Fibroblast of lung (primary cell): ENCODE results near the gene FAM184B.

Source experiments
- EZH2 ChIP-seq: IDR thresholded peaks from 2 replicates; pipeline ENCODE4 v1.5.1; 2012; ENCODE audit warnings: low read length, control low read depth, mild to moderate bottlenecking; ENCODE audit errors: missing control alignments
- TF ChIP-seq, protein P1 (sequence below), 2 donors: IDR thresholded peaks in 1 of 2; conservative IDR thresholded peaks in 1 of 2; 1 replicate in 1 of 2; 2 replicates in 1 of 2; pipeline ENCODE4 v1.5.1; 2011 to 2012; ENCODE audit warnings: low read length in 2 of 2, control low read depth in 1 of 2, inconsistent platforms in 1 of 2, low read depth in 1 of 2, mild to moderate bottlenecking in 1 of 2

DNA sequence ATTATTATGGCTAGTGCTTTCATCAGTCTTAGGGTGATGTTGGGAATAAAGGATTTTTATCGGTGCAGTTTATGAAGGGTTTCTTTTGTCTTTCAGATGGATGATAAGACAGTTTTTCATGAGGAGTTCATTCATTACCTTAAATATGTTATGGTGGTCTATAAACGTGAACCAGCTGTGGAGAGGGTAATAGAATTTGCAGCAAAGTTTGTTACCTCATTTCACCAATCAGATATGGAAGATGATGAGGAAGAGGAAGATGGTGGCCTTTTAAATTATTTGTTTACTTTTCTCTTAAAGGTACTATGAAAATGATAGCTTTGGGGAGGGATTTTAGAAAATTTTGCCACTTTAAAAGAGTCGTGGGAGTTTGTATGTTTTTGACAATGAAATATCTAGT is 30.7 kb upstream of the FAM184B start:
- TF ChIP-seq, protein P1, sequence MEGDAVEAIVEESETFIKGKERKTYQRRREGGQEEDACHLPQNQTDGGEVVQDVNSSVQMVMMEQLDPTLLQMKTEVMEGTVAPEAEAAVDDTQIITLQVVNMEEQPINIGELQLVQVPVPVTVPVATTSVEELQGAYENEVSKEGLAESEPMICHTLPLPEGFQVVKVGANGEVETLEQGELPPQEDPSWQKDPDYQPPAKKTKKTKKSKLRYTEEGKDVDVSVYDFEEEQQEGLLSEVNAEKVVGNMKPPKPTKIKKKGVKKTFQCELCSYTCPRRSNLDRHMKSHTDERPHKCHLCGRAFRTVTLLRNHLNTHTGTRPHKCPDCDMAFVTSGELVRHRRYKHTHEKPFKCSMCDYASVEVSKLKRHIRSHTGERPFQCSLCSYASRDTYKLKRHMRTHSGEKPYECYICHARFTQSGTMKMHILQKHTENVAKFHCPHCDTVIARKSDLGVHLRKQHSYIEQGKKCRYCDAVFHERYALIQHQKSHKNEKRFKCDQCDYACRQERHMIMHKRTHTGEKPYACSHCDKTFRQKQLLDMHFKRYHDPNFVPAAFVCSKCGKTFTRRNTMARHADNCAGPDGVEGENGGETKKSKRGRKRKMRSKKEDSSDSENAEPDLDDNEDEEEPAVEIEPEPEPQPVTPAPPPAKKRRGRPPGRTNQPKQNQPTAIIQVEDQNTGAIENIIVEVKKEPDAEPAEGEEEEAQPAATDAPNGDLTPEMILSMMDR (conservative IDR thresholded peaks at IDR 0.05 in 1 of 2, IDR thresholded peaks at IDR 0.05 in 1 of 2; ENCODE audit: low read depth in 1 of 2, low read length in 2 of 2): no peak
- TF ChIP-seq EZH2: no peak
